ENCODE measurements around the gene NOL3. TPM values are rescaled to one million over a fixed set of nuclear protein-coding genes. Genes with fewer than 3 reads are reported as not detected.

Gene NOL3
- total and polyA plus RNA-seq, 2 of the 13 experiments (the other 11 are each of a cell fraction or from before 2014, with no cell fraction given), result 5.7 to 20.5 TPM

- TF ChIP-seq, protein P1, sequence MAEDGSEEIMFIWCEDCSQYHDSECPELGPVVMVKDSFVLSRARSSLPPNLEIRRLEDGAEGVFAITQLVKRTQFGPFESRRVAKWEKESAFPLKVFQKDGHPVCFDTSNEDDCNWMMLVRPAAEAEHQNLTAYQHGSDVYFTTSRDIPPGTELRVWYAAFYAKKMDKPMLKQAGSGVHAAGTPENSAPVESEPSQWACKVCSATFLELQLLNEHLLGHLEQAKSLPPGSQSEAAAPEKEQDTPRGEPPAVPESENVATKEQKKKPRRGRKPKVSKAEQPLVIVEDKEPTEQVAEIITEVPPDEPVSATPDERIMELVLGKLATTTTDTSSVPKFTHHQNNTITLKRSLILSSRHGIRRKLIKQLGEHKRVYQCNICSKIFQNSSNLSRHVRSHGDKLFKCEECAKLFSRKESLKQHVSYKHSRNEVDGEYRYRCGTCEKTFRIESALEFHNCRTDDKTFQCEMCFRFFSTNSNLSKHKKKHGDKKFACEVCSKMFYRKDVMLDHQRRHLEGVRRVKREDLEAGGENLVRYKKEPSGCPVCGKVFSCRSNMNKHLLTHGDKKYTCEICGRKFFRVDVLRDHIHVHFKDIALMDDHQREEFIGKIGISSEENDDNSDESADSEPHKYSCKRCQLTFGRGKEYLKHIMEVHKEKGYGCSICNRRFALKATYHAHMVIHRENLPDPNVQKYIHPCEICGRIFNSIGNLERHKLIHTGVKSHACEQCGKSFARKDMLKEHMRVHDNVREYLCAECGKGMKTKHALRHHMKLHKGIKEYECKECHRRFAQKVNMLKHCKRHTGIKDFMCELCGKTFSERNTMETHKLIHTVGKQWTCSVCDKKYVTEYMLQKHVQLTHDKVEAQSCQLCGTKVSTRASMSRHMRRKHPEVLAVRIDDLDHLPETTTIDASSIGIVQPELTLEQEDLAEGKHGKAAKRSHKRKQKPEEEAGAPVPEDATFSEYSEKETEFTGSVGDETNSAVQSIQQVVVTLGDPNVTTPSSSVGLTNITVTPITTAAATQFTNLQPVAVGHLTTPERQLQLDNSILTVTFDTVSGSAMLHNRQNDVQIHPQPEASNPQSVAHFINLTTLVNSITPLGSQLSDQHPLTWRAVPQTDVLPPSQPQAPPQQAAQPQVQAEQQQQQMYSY (CRISPR knock-in tag; IDR thresholded peaks at IDR 0.05), result no peak
- TF ChIP-seq ZNF652 (CRISPR knock-in tag; IDR thresholded peaks at IDR 0.05; ENCODE audit: borderline replicate concordance, low read depth) (no peak), SMAD3 (CRISPR knock-in tag; IDR thresholded peaks at IDR 0.05) (no peak), SMAD9 (CRISPR knock-in tag; IDR thresholded peaks at IDR 0.05) (no peak), ASH2L (IDR thresholded peaks at IDR 0.05; ENCODE audit: insufficient read length, low read depth, low read length) (no peak), HNRNPH1 (optimal IDR thresholded peaks at IDR 0.05; ENCODE audit: low read depth, low read length) (no peak), ZNF746 (CRISPR knock-in tag; IDR thresholded peaks at IDR 0.05) (no peak), ZMYM2 (CRISPR knock-in tag; IDR thresholded peaks at IDR 0.05) (no peak), ZNF260 (CRISPR knock-in tag; IDR thresholded peaks at IDR 0.05; ENCODE audit: borderline replicate concordance, low read depth) (no peak), BRF2 (CRISPR knock-in tag; IDR thresholded peaks at IDR 0.05) (no peak), HOXA5 (CRISPR knock-in tag; IDR thresholded peaks at IDR 0.05) (no peak), HIVEP1 (CRISPR knock-in tag; IDR thresholded peaks at IDR 0.05) (no peak), NR2F2 (IDR thresholded peaks at IDR 0.05; ENCODE audit: borderline replicate concordance, low read depth) (no peak), NR2C2 (CRISPR knock-in tag; IDR thresholded peaks at IDR 0.05; ENCODE audit: borderline replicate concordance) (no peak), ZC3H13 (CRISPR knock-in tag; IDR thresholded peaks at IDR 0.05) (0 out of 2 replicates have a peak, but pooled peaks have one; percentile 36), PRMT3 (CRISPR knock-in tag; IDR thresholded peaks at IDR 0.05; ENCODE audit: borderline replicate concordance, low read depth) (no peak), ZNF430 (CRISPR knock-in tag; IDR thresholded peaks at IDR 0.05) (peak; percentile 31; the same call in 1 of the 2 replicates), ATF7 (IDR thresholded peaks at IDR 0.05) (no peak), ATF7 (CRISPR knock-in tag; IDR thresholded peaks at IDR 0.05) (no peak), MXD4 (CRISPR knock-in tag; IDR thresholded peaks at IDR 0.05) (no peak), ZNF501 (CRISPR knock-in tag; IDR thresholded peaks at IDR 0.05) (no peak)
- TF ChIP-seq, protein P2, sequence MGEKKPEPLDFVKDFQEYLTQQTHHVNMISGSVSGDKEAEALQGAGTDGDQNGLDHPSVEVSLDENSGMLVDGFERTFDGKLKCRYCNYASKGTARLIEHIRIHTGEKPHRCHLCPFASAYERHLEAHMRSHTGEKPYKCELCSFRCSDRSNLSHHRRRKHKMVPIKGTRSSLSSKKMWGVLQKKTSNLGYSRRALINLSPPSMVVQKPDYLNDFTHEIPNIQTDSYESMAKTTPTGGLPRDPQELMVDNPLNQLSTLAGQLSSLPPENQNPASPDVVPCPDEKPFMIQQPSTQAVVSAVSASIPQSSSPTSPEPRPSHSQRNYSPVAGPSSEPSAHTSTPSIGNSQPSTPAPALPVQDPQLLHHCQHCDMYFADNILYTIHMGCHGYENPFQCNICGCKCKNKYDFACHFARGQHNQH (CRISPR knock-in tag; IDR thresholded peaks at IDR 0.05), result no peak
- TF ChIP-seq, protein P3, sequence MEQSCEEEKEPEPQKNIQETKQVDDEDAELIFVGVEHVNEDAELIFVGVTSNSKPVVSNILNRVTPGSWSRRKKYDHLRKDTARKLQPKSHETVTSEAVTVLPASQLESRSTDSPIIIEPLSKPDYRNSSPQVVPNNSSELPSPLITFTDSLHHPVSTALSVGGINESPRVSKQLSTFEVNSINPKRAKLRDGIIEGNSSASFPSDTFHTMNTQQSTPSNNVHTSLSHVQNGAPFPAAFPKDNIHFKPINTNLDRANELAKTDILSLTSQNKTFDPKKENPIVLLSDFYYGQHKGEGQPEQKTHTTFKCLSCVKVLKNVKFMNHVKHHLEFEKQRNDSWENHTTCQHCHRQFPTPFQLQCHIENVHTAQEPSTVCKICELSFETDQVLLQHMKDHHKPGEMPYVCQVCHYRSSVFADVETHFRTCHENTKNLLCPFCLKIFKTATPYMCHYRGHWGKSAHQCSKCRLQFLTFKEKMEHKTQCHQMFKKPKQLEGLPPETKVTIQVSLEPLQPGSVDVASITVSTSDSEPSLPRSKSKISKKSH (CRISPR knock-in tag; IDR thresholded peaks at IDR 0.05; ENCODE audit: borderline replicate concordance), result no peak
Measured at GRCh38 chr16:67210069-67210937, 40.0 kb downstream of the NOL3 start (continued).
